ENCODE measurements around the gene PACC1. TPM values are rescaled to one million over a fixed set of nuclear protein-coding genes. Genes with fewer than 3 reads are reported as not detected.

PACC1 gene
- total RNA-seq: 8.1 and 11.2 TPM in 2 replicates

GRCh38 chr1:212414328-212415106 is at the start of gene PACC1:
PACC1 (minus strand) TSS chr1:212414886; CDS start chr1:212414757, 129 bp downstream.
- no peak for TF ChIP-seq CTCF (IDR thresholded peaks at IDR 0.05; ENCODE audit: insufficient read depth, low read depth, low read length)

GRCh38 chr1:212463565-212464285 is 49.0 kb upstream of the PACC1 start:
- DNase-seq (ENCODE audit: low read depth): no peak
- no peak for TF ChIP-seq CTCF (IDR thresholded peaks at IDR 0.05; ENCODE audit: insufficient read depth, low read depth, low read length)
- no peak overlapping the region for H3K4me3 ChIP-seq (ENCODE audit: low read depth, low read length)

More at GRCh38 chr1:212414328-212415106, at the start of gene PACC1:
- DNase-seq (ENCODE audit: low read depth): peak; percentile 83
- H3K4me3 ChIP-seq (ENCODE audit: low read depth, low read length): peak within 1 kb of the TSS; percentile 95

- no peak for TF ChIP-seq CTCF (IDR thresholded peaks at IDR 0.05; ENCODE audit: insufficient read depth, low read depth, low read length)
- DNase-seq (ENCODE audit: low read depth): no peak
- H3K4me3 ChIP-seq (ENCODE audit: low read depth, low read length): no peak overlapping the region
These were observed 47.4 kb upstream of the PACC1 start for GRCh38 chr1:212461916-212462660.

- no peak for DNase-seq (ENCODE audit: low read depth)
- no peak overlapping the region for H3K4me3 ChIP-seq (ENCODE audit: low read depth, low read length)
- no peak for TF ChIP-seq CTCF (IDR thresholded peaks at IDR 0.05; ENCODE audit: insufficient read depth, low read depth, low read length)
These were observed 45.7 kb upstream of the PACC1 start for GRCh38 chr1:212460376-212460775.

GRCh38 chr1:212459656-212460055 is 45.0 kb upstream of the PACC1 start:
- no peak for TF ChIP-seq CTCF (IDR thresholded peaks at IDR 0.05; ENCODE audit: insufficient read depth, low read depth, low read length)
- DNase-seq (ENCODE audit: low read depth): no peak
- no peak overlapping the region for H3K4me3 ChIP-seq (ENCODE audit: low read depth, low read length)

- no peak for DNase-seq (ENCODE audit: low read depth)
- TF ChIP-seq CTCF (IDR thresholded peaks at IDR 0.05; ENCODE audit: insufficient read depth, low read depth, low read length): no peak
- H3K4me3 ChIP-seq (ENCODE audit: low read depth, low read length): no peak overlapping the region
These were observed 44.1 kb upstream of the PACC1 start for GRCh38 chr1:212458817-212459216.
